ENCODE data around the gene HAAO. TPM values are rescaled to one million over a fixed set of nuclear protein-coding genes. Genes with fewer than 3 reads are reported as not detected.

The HAAO gene
- total RNA-seq, 4 donors from 2014 or later: 3.9 to 6.6 (median 4.3) TPM

GRCh38 chr2:42787788-42788477, 4.5 kb downstream of the HAAO start:
- no peaks in the 10 kb centered on the region for H3K27me3 ChIP-seq
- no peak overlapping the region for H3K4me3 ChIP-seq
- no peak for DNase-seq (ENCODE audit: low spot score in 2 of 2)
- no peaks in the 10 kb centered on the region for H3K9me3 ChIP-seq
- H3K4me1 ChIP-seq: peaks cover 12% of the 10 kb centered on the region
- WGBS: 91% methylated on average over 10 of the region's 12 CpGs
- H3K27ac ChIP-seq: no peak overlapping the region
- H3K36me3 ChIP-seq: peaks cover 10% of the 10 kb centered on the region
- TF ChIP-seq EP300 (IDR thresholded peaks at IDR 0.05) (no peak), CTCF (IDR thresholded peaks at IDR 0.05) (no peak), POLR2A (IDR thresholded peaks at IDR 0.05) (no peak), POLR2AphosphoS5 (IDR thresholded peaks at IDR 0.05) (no peak)

GRCh38 chr2:42787424-42787787, 5.0 kb downstream of the HAAO start:
- TF ChIP-seq EP300 (IDR thresholded peaks at IDR 0.05) (no peak), CTCF (IDR thresholded peaks at IDR 0.05) (no peak), POLR2AphosphoS5 (IDR thresholded peaks at IDR 0.05) (no peak), POLR2A (IDR thresholded peaks at IDR 0.05) (no peak)
- DNase-seq (ENCODE audit: low spot score in 2 of 2): no peak
- no peaks in the 10 kb centered on the region for H3K27me3 ChIP-seq
- H3K36me3 ChIP-seq: peaks cover 10% of the 10 kb centered on the region
- no peaks in the 10 kb centered on the region for H3K9me3 ChIP-seq
- no peak overlapping the region for H3K27ac ChIP-seq
- H3K4me1 ChIP-seq: peaks cover 11% of the 10 kb centered on the region
- 90% methylated on average over 3 of the region's 3 CpGs for WGBS
- H3K4me3 ChIP-seq: no peak overlapping the region

- DNase-seq (ENCODE audit: low spot score in 2 of 2): no peak
- 88% methylated on average over 15 of the region's 15 CpGs for WGBS
- H3K4me3 ChIP-seq: no peak overlapping the region
- no peak for TF ChIP-seq EP300 (IDR thresholded peaks at IDR 0.05)
- TF ChIP-seq CTCF (IDR thresholded peaks at IDR 0.05): no peak
- TF ChIP-seq POLR2A (IDR thresholded peaks at IDR 0.05): no peak
- no peak for TF ChIP-seq POLR2AphosphoS5 (IDR thresholded peaks at IDR 0.05)
- no peaks in the 10 kb centered on the region for H3K27me3 ChIP-seq
- no peak overlapping the region for H3K27ac ChIP-seq
- no peaks in the 10 kb centered on the region for H3K9me3 ChIP-seq
- H3K4me1 ChIP-seq: peaks cover 6% of the 10 kb centered on the region
- H3K36me3 ChIP-seq: peaks cover 10% of the 10 kb centered on the region
Observed at GRCh38 chr2:42786561-42787345, 5.6 kb downstream of the HAAO start.

GRCh38 chr2:42784204-42784880, 8.0 kb downstream of the HAAO start:
- Histone ChIP-seq H3K36me3 (peaks cover 10% of the 10 kb centered on the region), H3K27me3 (no peaks in the 10 kb centered on the region), H3K4me3 (no peak overlapping the region), H3K27ac (no peak overlapping the region), H3K9me3 (no peaks in the 10 kb centered on the region), H3K4me1 (no peaks in the 10 kb centered on the region)
- TF ChIP-seq POLR2A (IDR thresholded peaks at IDR 0.05) (no peak), CTCF (IDR thresholded peaks at IDR 0.05) (no peak), POLR2AphosphoS5 (IDR thresholded peaks at IDR 0.05) (no peak), EP300 (IDR thresholded peaks at IDR 0.05) (no peak)
- 88% methylated on average over 3 of the region's 7 CpGs for WGBS
- no peak for DNase-seq (ENCODE audit: low spot score in 2 of 2)

- H3K36me3 ChIP-seq: peaks cover 10% of the 10 kb centered on the region
- no peaks in the 10 kb centered on the region for H3K9me3 ChIP-seq
- no peaks in the 10 kb centered on the region for H3K4me1 ChIP-seq
- no peak overlapping the region for H3K4me3 ChIP-seq
- no peak overlapping the region for H3K27ac ChIP-seq
- TF ChIP-seq POLR2AphosphoS5 (IDR thresholded peaks at IDR 0.05) (no peak), EP300 (IDR thresholded peaks at IDR 0.05) (no peak), POLR2A (IDR thresholded peaks at IDR 0.05) (no peak), CTCF (IDR thresholded peaks at IDR 0.05) (no peak)
- WGBS: 83% methylated on average over 9 of the region's 9 CpGs
- no peaks in the 10 kb centered on the region for H3K27me3 ChIP-seq
- no peak for DNase-seq (ENCODE audit: low spot score in 2 of 2)
Observed at GRCh38 chr2:42783511-42783910, 8.9 kb downstream of the HAAO start.
